Uterus (tissue), 2 donors: Measurements from ENCODE around the gene CYP2B6.

Experiments
- CTCF ChIP-seq, 4 experiments: fragments of 200-600 bp in 2 of 4; fragments of 450-650 bp in 2 of 4; sonication (generic) in 2 of 4; IDR thresholded peaks; one replicate each; pipeline ENCODE4 v1.5.1; 2016 to 2019; ENCODE audit warnings: antibody characterized with exemption in 4 of 4, mild to moderate bottlenecking in 2 of 4, moderate library complexity in 1 of 4
- POLR2A ChIP-seq, 2 donors: fragments of 450-650 bp; IDR thresholded peaks; one replicate each; pipeline ENCODE4 v1.6.1; 2016; ENCODE audit warnings: antibody characterized with exemption in 2 of 2, mild to moderate bottlenecking in 1 of 2, moderate library complexity in 1 of 2

- TF ChIP-seq CTCF (IDR thresholded peaks at IDR 0.05) (no peak), POLR2A (IDR thresholded peaks at IDR 0.05) (no peak)
Observed at GRCh38 chr19:40959338-40959737, 31.7 kb upstream of the CYP2B6 start.
